Measurements from ENCODE around the gene AUH.
A peak's percentile ranks its signal among the peaks of the same experiment; 100 is the strongest.
"Not testable (repeated sequence)": the region's sequence is repeated elsewhere in the genome, so short reads cannot be mapped to it uniquely, and the experiment has no call there.

The AUH gene

DNA sequence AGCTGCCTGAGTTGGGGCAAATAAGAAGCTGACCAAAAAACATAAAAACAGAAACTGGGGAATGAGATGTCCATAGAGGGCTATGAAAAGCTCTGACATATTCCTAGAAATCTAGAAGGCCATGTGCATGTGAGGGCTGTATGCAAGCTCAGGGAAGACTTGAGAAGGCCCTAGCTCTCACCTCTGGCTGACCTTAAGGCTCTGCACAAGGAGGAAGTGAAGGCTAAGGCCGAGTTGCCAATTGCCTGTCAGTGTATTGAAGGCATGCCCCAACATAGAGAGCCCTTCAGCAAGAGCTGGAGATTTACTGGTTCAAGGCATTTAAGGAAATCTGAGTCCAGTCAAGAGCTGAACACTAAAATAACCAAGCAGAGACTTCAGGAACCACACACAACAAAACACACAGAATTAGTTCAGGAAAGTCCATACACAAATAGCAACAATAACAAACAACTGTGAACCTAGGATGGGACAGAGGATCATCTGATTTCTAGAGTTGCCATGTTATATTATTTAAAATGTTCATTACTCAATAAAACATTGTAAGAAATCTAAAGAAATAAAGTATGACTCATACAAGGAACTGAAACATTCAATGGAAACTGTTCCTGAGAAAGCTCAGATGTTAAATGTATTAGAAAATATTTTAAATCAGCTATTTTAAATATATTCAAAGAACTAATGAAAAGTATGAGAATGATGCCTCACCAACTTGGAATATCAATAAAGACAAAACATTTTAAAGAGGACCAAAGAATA lies 161.8 kb downstream of the AUH start:
- in situ Hi-C loops (cut with HindIII; ENCODE audit: low pct_unique_long_range_greater_than_20kb, low sequenced_read_pairs): no loop called here
- no peak for TF ChIP-seq JUND (IDR thresholded peaks at IDR 0.05; ENCODE audit: low read depth)
- DNase-seq (ENCODE audit: low read depth in 1 of 2, low spot score in 1 of 2): no peak

DNA sequence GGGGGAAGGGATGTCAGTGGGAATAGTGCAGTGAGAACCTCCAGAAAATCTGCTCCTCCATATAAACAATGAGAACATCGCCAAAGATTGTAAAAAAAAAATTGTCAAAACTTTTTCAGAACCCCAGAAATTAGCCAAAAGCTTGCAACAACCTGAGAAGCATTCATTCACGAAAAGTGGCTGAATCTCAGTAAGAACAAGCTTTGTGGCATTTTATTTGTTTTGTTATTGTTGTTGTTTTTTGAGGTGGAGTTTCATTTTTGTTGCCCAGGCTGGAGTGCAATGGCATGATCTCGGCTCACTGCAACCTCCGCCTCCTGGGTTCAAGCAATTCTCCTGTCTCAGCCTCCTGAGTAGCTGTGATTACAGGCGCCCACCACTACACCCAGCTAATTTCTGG lies 162.8 kb downstream of the AUH start:
- in situ Hi-C loops (cut with HindIII; ENCODE audit: low pct_unique_long_range_greater_than_20kb, low sequenced_read_pairs); DNase-seq (ENCODE audit: low read depth in 1 of 2, low spot score in 1 of 2): not testable (repeated sequence)

DNA sequence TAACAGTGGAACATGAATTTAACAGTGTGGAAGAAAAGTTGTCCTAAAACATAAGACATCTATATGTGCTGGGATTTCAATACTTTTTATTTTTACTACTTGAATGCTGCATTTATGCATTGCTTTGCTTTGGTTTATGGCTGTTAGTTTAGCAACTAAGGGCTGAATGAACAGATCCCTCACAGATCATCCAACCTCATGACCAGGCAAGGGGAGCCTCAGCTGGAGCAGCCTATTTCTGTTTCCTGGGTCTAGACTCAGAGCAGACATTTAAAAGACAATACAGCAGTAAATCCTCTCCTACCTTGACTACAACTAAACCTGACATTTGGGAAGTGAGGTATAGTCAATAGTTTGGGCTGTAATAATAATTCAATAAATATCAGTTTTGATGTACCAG lies 163.3 kb downstream of the AUH start:
- in situ Hi-C loops (cut with HindIII; ENCODE audit: low pct_unique_long_range_greater_than_20kb, low sequenced_read_pairs): no loop called here
- no peak for DNase-seq (ENCODE audit: low read depth in 1 of 2, low spot score in 1 of 2)
- no peak for TF ChIP-seq JUND (IDR thresholded peaks at IDR 0.05; ENCODE audit: low read depth)

DNA sequence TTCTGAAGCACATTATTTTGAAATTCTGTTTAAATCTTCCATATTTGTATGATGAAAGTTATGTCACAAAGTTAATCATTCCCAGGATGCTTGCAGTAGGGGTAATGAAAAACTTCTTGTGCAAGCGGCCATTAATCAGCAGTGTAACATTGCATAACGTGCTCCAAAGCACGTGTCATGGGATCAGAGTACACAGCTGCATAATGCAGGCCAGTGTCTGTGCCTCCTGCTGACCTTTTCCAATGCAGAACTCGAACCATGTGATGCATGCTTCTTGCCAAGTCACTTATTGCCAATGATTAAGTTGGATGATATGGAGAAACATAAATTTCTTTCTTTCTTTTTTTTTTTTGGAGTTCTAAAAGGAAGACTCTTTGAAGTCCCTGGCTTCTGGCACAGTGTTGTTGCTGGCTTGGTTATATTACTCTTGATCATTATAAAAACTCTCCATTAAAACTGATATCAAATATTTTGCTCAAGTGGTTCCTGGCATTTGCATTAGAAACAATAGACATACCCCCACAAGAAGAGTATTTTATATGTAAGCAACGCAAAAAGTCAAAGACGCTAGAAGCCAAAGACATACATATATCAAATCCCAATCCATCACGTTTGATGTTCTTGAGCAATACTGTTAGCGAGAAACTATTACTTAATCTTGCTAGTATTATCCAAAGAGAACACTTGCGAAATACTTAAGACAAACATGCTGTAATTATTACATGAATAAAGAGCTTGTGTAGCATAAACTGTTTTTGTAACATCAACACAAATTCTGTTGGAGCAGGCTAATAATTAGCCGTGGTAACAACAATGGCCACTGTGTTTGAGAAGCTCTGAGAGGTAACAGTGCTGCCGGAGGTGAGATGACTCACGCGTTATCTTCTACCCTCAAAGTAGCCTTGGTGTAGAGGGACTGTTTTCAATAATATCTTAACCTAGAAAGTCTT lies 164.2 kb downstream of the AUH start:
- no peak for TF ChIP-seq JUND (IDR thresholded peaks at IDR 0.05; ENCODE audit: low read depth)
- in situ Hi-C loops (cut with HindIII; ENCODE audit: low pct_unique_long_range_greater_than_20kb, low sequenced_read_pairs): no loop called here
- DNase-seq (ENCODE audit: low read depth in 1 of 2, low spot score in 1 of 2): no peak

DNA sequence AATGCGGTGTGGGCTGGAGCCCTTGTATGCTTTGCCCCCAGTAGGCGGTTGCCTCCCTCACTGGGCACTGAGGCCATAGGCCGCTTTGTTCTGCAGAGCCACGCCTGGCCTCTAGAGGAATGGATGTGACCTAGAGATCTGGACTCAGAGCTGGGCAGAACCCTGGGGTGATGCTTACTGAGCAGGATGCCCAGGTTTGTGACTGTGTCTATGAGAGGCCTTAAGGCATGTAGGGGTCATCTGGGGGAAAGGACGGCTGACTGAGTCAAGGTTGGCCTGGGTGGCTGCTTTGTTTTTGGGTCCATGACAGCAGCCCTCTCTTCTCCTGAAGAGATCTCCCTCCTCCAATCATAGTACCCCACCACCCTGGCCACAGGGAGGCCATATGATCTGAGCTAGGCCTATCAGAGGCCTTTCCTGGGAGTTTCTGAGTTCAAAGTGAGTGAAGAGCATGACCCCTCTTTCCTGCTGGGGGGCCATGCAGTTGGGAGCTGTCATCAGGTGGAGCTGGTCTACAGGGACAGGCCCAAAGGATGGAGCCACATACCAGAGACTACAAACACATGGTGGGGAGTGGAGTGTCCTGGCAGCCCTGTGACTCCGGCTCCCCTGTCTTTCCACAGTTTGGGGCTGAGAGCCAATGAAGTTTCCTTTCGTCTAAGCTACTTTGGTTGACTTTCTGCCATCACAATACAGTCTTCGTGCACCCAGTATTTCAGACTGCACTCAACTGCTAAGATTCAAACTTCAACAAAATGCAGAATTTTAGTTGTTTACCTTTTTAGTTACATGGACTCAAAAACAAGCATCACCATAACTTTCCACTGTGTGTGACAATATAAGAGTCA lies 165.4 kb downstream of the AUH start:
- TF ChIP-seq JUND (IDR thresholded peaks at IDR 0.05; ENCODE audit: low read depth): no peak
- in situ Hi-C loops (cut with HindIII; ENCODE audit: low pct_unique_long_range_greater_than_20kb, low sequenced_read_pairs): no loop called here
- no peak for DNase-seq (ENCODE audit: low read depth in 1 of 2, low spot score in 1 of 2)

DNA sequence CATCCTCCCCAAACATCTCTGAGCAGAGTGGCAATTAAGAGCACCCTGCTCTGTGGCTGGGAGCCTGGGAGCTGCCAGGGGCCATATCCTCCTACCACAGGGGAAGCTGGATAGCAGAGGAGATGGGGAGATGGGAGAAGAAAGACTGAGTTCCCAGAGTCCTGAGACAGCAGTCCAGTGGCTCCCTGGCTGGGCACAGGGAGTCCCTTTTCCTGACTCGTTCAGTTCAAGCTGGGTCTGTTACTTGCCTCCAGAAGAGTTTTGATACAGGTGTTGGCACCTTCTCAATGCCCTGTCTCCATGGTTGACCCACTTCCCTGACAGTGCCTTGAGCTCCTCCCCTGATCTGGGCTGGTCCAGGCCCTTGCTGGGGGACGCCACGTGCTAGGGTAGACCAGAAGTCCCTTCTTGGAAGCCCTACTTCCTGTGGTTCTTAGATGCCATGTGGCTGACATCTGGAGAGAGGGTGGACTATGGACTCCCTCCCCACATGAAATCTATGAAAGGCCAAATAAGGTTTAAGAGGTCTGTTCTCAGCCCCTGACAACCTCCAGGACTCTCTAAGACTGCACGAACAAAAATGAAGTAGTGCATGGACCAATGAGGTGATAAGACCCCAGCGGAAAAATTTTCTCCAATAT lies 166.2 kb downstream of the AUH start:
- TF ChIP-seq JUND (IDR thresholded peaks at IDR 0.05; ENCODE audit: low read depth): no peak
- in situ Hi-C loops (cut with HindIII; ENCODE audit: low pct_unique_long_range_greater_than_20kb, low sequenced_read_pairs): no loop called here
- no peak for DNase-seq (ENCODE audit: low read depth in 1 of 2, low spot score in 1 of 2)

DNA sequence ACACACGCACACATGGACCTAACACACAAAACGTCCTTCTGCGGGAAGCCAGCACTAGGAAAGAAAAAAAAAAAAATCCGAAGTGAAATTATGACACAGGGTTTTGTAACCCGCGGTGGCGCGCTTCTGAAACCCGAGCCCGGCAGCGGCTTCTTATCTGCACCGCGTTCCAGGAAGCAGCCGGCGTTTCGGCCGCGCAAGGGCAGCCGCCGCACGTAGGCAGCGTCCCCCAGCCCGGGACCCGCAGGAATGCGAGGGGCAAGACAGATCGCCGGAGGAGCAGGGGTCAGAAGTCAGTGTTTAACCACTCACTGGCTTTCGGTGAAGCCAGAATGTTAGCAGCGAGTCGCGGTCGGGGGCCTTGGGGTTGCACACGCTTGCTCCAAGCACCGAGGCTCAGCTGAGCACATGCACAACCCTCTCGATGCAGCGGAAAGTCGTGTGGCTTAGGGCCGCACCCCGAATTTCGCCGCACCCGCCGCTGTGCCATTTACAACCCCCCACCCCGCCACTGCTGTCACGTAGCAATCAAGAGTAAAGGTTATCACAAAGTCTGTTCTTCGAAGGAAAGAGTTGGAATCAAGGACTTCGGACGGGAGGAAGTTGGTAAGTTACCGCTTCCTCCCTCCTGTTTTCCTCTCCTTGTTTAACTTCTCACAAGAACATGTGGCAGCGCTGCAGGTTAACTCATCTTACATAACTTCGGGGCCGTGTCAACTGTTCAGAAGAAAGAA lies 167.9 kb downstream of the AUH start:
- in situ Hi-C loops (cut with HindIII; ENCODE audit: low pct_unique_long_range_greater_than_20kb, low sequenced_read_pairs): no loop called here
- TF ChIP-seq JUND (IDR thresholded peaks at IDR 0.05; ENCODE audit: low read depth): no peak
- peak; percentile 36 to 39 for DNase-seq (ENCODE audit: low read depth in 1 of 2, low spot score in 1 of 2)

DNA sequence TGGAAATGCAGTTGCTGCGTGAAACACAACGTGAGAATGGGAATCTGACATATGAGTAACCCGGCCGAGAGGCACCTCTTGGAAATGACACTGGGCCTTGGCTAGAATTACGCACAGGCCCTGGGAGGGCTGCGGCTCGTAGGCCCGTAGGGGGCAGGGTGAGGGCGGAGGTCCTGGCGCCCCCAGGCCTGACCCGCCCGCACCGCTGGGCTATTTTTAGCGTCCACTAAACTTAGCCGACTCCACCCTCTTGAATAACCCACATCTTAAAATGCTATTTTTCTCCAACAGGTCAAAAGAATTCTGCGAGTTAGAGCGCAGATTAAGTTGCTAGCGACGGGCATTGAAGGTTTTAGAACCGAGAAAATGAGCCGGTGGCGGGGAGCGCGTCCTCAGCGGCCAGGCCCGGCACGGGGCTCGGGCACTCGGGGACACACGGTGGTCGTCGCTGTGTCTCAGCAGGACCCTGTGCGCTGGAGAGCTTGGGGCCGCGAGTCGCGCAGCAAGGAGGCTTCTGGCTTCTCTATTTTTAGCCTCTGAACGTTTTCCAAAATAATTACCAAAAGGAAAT lies 168.5 kb downstream of the AUH start:
- in situ Hi-C loops (cut with HindIII; ENCODE audit: low pct_unique_long_range_greater_than_20kb, low sequenced_read_pairs): no loop called here
- no peak for TF ChIP-seq JUND (IDR thresholded peaks at IDR 0.05; ENCODE audit: low read depth)
- peak in 1 of 2 experiments; percentile 31 for DNase-seq (ENCODE audit: low read depth in 1 of 2, low spot score in 1 of 2)

DNA sequence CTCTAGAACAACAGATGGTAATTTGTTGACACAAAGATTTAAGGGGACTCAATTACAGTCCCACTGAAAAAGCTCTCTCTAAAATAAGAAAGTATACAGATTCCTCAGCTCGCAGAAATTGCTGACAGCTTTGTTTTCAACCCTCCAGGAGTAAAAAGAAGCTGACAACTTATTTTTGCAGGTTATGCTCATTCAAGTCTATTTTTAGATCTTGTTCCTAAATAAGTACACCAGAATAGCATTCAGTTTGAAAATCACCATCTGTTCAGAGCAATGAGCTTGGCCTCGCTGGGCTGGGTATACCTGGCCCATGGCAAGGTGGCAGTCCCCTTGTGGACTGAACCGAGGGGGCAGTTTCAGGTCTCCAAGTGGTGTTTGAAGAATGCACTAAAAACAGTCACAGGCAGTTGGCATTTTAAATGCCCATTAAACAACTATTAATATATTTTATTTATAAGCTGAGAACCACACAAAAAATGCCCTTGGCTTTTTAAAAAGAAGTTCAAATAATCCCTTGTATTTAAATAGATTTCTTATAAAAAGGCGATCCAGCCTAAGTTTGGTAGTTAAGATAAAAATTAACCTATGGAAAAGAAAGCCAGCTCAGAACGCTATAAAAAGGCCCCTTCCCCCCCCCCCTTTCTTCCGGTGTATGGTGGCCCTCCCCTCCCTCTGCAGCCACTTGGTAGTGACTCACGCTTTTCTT lies 169.2 kb downstream of the AUH start:
- DNase-seq (ENCODE audit: low read depth in 1 of 2, low spot score in 1 of 2): no peak
- no peak for TF ChIP-seq JUND (IDR thresholded peaks at IDR 0.05; ENCODE audit: low read depth)
- in situ Hi-C loops (cut with HindIII; ENCODE audit: low pct_unique_long_range_greater_than_20kb, low sequenced_read_pairs): no loop called here

DNA sequence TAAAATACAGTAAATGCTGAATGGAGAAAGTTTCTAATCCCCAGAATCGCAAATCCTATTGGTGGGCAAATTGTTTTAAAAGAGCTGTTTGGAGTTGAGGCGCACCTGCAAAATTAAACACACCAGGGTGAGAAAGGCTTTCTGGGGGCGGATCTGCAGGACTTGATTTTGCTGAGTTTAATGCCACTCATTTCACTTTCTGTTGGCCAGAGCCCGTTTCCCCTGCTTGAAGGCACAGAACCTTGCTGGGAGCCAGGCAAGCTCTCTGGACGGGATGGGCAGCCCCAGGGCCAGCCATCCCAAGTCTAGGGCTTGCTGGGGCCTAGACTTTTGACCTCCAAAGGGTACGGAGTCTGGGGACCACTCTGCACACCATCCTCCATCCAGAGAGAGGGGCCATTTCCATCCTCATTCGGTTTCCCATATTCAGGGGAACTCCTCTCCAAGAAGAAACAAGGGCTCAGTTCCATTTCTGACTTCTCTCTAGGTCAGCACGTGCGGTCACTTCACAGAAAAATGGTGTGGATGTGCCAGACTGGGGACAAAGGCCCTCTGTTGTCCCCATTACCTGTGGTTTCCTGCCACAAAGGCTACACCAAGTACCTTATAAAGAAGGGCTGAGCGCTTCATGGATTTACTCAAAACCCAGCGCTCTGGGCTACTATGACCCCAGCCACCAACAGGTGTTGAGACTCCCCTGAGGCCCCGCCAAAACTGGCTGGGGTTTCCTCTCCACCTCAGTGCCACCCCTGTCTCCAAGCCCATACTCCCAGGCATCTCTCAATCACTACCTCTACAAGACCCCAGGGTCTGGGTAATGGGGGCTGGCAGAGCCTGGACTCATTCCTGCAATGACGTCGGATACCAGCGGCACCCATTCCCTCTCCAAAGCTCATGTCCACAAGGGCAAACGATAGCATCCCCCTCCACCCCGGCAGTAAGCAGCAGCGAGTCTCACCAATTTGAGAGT lies 170.0 kb downstream of the AUH start:
- DNase-seq (ENCODE audit: low read depth in 1 of 2, low spot score in 1 of 2): no peak
- no peak for TF ChIP-seq JUND (IDR thresholded peaks at IDR 0.05; ENCODE audit: low read depth)
- in situ Hi-C loops (cut with HindIII; ENCODE audit: low pct_unique_long_range_greater_than_20kb, low sequenced_read_pairs): no loop called here
